ENCODE measurements around the gene RPL29. TPM values are rescaled to one million over a fixed set of nuclear protein-coding genes. Genes with fewer than 3 reads are reported as not detected.

Gene RPL29
- total RNA-seq, 1 donor: 759 TPM

- no peak overlapping the region for H3K4me3 ChIP-seq (ENCODE audit: low read depth, low read length)
- no peak for DNase-seq (ENCODE audit: low read depth)
- TF ChIP-seq CTCF (IDR thresholded peaks at IDR 0.05; ENCODE audit: insufficient read depth, low read depth, low read length): no peak
Measured at GRCh38 chr3:51945926-51946705, 49.6 kb downstream of the RPL29 start.

GRCh38 chr3:51945031-51945840, 50.5 kb downstream of the RPL29 start:
- DNase-seq (ENCODE audit: low read depth): no peak
- no peak overlapping the region for H3K4me3 ChIP-seq (ENCODE audit: low read depth, low read length)
- TF ChIP-seq CTCF (IDR thresholded peaks at IDR 0.05; ENCODE audit: insufficient read depth, low read depth, low read length): no peak

- DNase-seq (ENCODE audit: low read depth): no peak
- TF ChIP-seq CTCF (IDR thresholded peaks at IDR 0.05; ENCODE audit: insufficient read depth, low read depth, low read length): no peak
- no peak overlapping the region for H3K4me3 ChIP-seq (ENCODE audit: low read depth, low read length)
Measured at GRCh38 chr3:51944451-51945021, 51.2 kb downstream of the RPL29 start.

Small RNA genes lying within 50 kb of the gene (small RNA-seq; reads per million reads assigned to genes)
- not detected for gene AC115284.1

Other genes starting within 250 kb of the RPL29 start
- not detected in 2 replicates for gene IQCF6, start 216.7 kb downstream of the RPL29 start, total RNA-seq
- not detected in 2 replicates for gene IQCF2, start 134.3 kb downstream of the RPL29 start, total RNA-seq
- not detected in 2 replicates for gene IQCF5, start 120.3 kb downstream of the RPL29 start, total RNA-seq
- not detected in 2 replicates for gene IQCF1, start 92.5 kb downstream of the RPL29 start, total RNA-seq
- gene RRP9, start 54.0 kb downstream of the RPL29 start, total RNA-seq: 22.5 and 24.8 TPM in 2 replicates
- 24.6 and 25.1 TPM in 2 replicates for gene PARP3, start 53.5 kb downstream of the RPL29 start, total RNA-seq
- under 0.01 TPM in 1 of 2 replicates, not detected in the other for gene GPR62, start 40.5 kb downstream of the RPL29 start, total RNA-seq
- gene PCBP4, start 28.4 kb downstream of the RPL29 start, total RNA-seq: 29.4 and 42.2 TPM in 2 replicates
- gene ABHD14B, start 21.8 kb downstream of the RPL29 start, total RNA-seq: 18.0 and 19.9 TPM in 2 replicates
- gene ABHD14A, start 20.8 kb downstream of the RPL29 start, total RNA-seq: 5.2 and 7.1 TPM in 2 replicates
- 23.3 and 37.7 TPM in 2 replicates for gene ACY1, start 12.4 kb downstream of the RPL29 start, total RNA-seq
- 20.9 and 21.2 TPM in 2 replicates for gene DUSP7, start 60.7 kb upstream of the RPL29 start, total RNA-seq
- 5.6 and 6.1 TPM in 2 replicates for gene POC1A, start 158.5 kb upstream of the RPL29 start, total RNA-seq
- 42.5 and 52.2 TPM in 2 replicates for gene ALAS1, start 202.3 kb upstream of the RPL29 start, total RNA-seq
- not detected in 2 replicates for gene TLR9, start 229.8 kb upstream of the RPL29 start, total RNA-seq
- 75.6 and 130 TPM in 2 replicates for gene TWF2, start 243.3 kb upstream of the RPL29 start, total RNA-seq
- 19.0 and 20.3 TPM in 2 replicates for gene PPM1M, start 249.9 kb upstream of the RPL29 start, total RNA-seq

All from fibroblast of villous mesenchyme (primary cell).